ENCODE results near the gene PARN.

The PARN gene

GRCh38 chr16:14447783-14448182 lies 182.3 kb downstream of the PARN start:
- TF ChIP-seq CTCF (IDR thresholded peaks at IDR 0.05; ENCODE audit: low read depth, low read length, poor library complexity, severe bottlenecking), result no peak
- no peak for TF ChIP-seq EZH2phosphoT487 (IDR thresholded peaks at IDR 0.05; ENCODE audit: borderline replicate concordance, low read length)
- no peaks in the 10 kb centered on the region for H3K9me2 ChIP-seq (replicated peaks; ENCODE audit: control insufficient read depth, low read length)
- peaks cover 4% of the 10 kb centered on the region for H3F3A ChIP-seq (ENCODE audit: control insufficient read depth, insufficient read depth)

GRCh38 chr16:14446796-14447195 lies 183.3 kb downstream of the PARN start:
- no peaks in the 10 kb centered on the region for H3K27me3 ChIP-seq (ENCODE audit: control insufficient read depth, low read length)
- no peaks in the 10 kb centered on the region for H3K9me2 ChIP-seq (replicated peaks; ENCODE audit: control insufficient read depth, low read length)
- H3K27ac ChIP-seq (ENCODE audit: low read depth, low read length), result no peak overlapping the region
- H3F3A ChIP-seq (ENCODE audit: control insufficient read depth, insufficient read depth), result peaks cover 4% of the 10 kb centered on the region; the same call in 1 of the 2 replicates
- no peak overlapping the region for H3K4me3 ChIP-seq (ENCODE audit: low read length)
- 0 out of 2 replicates have a peak, but pooled peaks cover 7% of the 10 kb centered on the region for H3K79me2 ChIP-seq (ENCODE audit: control insufficient read depth, low read length)
- H4K20me1 ChIP-seq (ENCODE audit: control insufficient read depth, insufficient read depth, low read depth, low read length), result peaks cover 7% of the 10 kb centered on the region; the same call in 1 of the 2 replicates
- H3K9me3 ChIP-seq (ENCODE audit: control insufficient read depth, insufficient read depth, low read length), result no peaks in the 10 kb centered on the region
- no peaks in the 10 kb centered on the region for H3K4me1 ChIP-seq (ENCODE audit: control insufficient read depth, low read length)
- peaks cover 22% of the 10 kb centered on the region for H3K36me3 ChIP-seq (ENCODE audit: control insufficient read depth, low read length)
- H3K4me2 ChIP-seq (ENCODE audit: low read length), result no peak overlapping the region
- no peak for TF ChIP-seq CTCF (IDR thresholded peaks at IDR 0.05; ENCODE audit: low read depth, low read length, poor library complexity, severe bottlenecking)
- no peak for TF ChIP-seq EZH2phosphoT487 (IDR thresholded peaks at IDR 0.05; ENCODE audit: borderline replicate concordance, low read length)

More at GRCh38 chr16:14447783-14448182, 182.3 kb downstream of the PARN start:
- Histone ChIP-seq H3K36me3 (ENCODE audit: control insufficient read depth, low read length) (peaks cover 22% of the 10 kb centered on the region), H3K4me1 (ENCODE audit: control insufficient read depth, low read length) (no peaks in the 10 kb centered on the region), H3K4me2 (ENCODE audit: low read length) (no peak overlapping the region), H3K79me2 (ENCODE audit: control insufficient read depth, low read length) (0 out of 2 replicates have a peak, but pooled peaks cover 7% of the 10 kb centered on the region), H3K9me3 (ENCODE audit: control insufficient read depth, insufficient read depth, low read length) (no peaks in the 10 kb centered on the region), H4K20me1 (ENCODE audit: control insufficient read depth, insufficient read depth, low read depth, low read length) (peaks cover 7% of the 10 kb centered on the region; the same call in 1 of the 2 replicates), H3K27me3 (ENCODE audit: control insufficient read depth, low read length) (no peaks in the 10 kb centered on the region), H3K4me3 (ENCODE audit: low read length) (no peak overlapping the region), H3K27ac (ENCODE audit: low read depth, low read length) (no peak overlapping the region)

GRCh38 chr16:14445937-14446715 lies 183.9 kb downstream of the PARN start:
- no peaks in the 10 kb centered on the region for H3K4me1 ChIP-seq (ENCODE audit: control insufficient read depth, low read length)
- H3F3A ChIP-seq (ENCODE audit: control insufficient read depth, insufficient read depth), result peaks cover 4% of the 10 kb centered on the region; the same call in 1 of the 2 replicates
- H4K20me1 ChIP-seq (ENCODE audit: control insufficient read depth, insufficient read depth, low read depth, low read length), result peaks cover 6% of the 10 kb centered on the region; the same call in 1 of the 2 replicates
- no peak overlapping the region for H3K27ac ChIP-seq (ENCODE audit: low read depth, low read length)
- no peaks in the 10 kb centered on the region for H3K27me3 ChIP-seq (ENCODE audit: control insufficient read depth, low read length)
- TF ChIP-seq EZH2phosphoT487 (IDR thresholded peaks at IDR 0.05; ENCODE audit: borderline replicate concordance, low read length) (no peak), CTCF (IDR thresholded peaks at IDR 0.05; ENCODE audit: low read depth, low read length, poor library complexity, severe bottlenecking) (no peak)
- H3K9me3 ChIP-seq (ENCODE audit: control insufficient read depth, insufficient read depth, low read length), result no peaks in the 10 kb centered on the region
- peaks cover 22% of the 10 kb centered on the region for H3K36me3 ChIP-seq (ENCODE audit: control insufficient read depth, low read length)
- no peak overlapping the region for H3K4me2 ChIP-seq (ENCODE audit: low read length)
- H3K9me2 ChIP-seq (replicated peaks; ENCODE audit: control insufficient read depth, low read length), result no peaks in the 10 kb centered on the region
- H3K79me2 ChIP-seq (ENCODE audit: control insufficient read depth, low read length), result 0 out of 2 replicates have a peak, but pooled peaks cover 7% of the 10 kb centered on the region
- H3K4me3 ChIP-seq (ENCODE audit: low read length), result no peak overlapping the region

All from DOHH2 (cell line).